Measurements from ENCODE around the gene AADACL3.
"Not testable (repeated sequence)": the region's sequence is repeated elsewhere in the genome, so short reads cannot be mapped to it uniquely, and the experiment has no call there.

Gene AADACL3

GRCh38 chr1:12697397-12697796 lies 18.5 kb upstream of the AADACL3 start:
- Histone ChIP-seq H3K9me3 (ENCODE audit: control insufficient read depth, low read length) (no peaks in the 10 kb centered on the region), H3K9ac (ENCODE audit: low read length) (no peak overlapping the region), H3K4me1 (ENCODE audit: control insufficient read depth, insufficient read depth, low read length) (no peaks in the 10 kb centered on the region), H3K36me3 (ENCODE audit: control insufficient read depth, insufficient read depth, low read length) (no peaks in the 10 kb centered on the region), H3K4me3 (ENCODE audit: low read length) (no peak overlapping the region), H3K27me3 (ENCODE audit: control insufficient read depth, insufficient read depth, low read length) (no peaks in the 10 kb centered on the region)

DNA sequence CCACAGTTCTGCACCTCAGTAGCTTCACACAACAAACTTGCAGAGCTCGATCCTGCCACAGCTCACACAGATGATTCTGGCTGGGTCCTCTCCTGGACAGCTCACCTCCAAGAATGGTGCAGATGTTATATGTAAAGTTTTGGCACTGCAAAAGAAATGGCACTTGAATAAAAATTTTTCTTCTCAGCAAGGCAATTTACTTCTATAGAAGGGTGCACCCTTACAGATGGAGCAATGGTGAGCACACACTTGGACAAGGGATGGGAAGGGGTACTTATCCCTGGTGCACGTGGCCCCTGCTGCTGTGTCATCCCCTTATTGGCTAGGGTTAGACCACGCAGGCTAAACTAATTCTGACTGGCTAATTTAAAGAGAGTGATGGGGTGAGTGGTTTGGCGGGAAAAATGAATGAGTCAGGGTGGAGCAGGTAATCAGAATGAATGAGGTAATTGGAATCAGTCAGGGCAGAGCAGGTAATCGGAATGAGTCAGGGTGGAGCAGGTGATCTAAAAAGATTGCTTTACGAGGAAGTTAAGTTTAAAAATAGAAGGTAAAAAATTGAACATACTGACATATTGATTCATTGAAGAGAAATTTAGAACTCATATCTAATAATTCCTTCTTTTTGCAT lies 12.0 kb upstream of the AADACL3 start:
- Histone ChIP-seq H3K9me3 (ENCODE audit: control insufficient read depth, low read length) (no peaks in the 10 kb centered on the region), H3K9ac (ENCODE audit: low read length) (no peak overlapping the region)

DNA sequence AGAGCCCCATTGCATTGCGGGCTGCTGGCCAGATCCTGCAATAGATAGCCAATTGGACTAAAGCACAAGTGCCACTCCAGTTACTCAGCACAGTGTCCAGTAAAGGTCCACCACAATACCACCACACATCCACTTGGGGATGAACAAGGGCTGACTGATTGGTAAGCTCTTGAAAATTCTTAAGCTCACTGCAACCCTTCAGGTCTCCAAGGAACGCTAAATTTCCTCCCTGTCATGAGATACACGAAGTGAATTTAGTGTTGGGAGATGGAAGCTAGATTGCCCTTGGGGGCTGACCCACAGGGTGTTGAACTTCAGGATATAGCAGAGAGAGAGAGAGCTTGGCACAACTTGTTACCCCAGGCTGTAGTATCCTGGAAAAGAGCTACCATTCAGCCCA lies 9.8 kb upstream of the AADACL3 start:
- Histone ChIP-seq H3K27me3 (ENCODE audit: control insufficient read depth, insufficient read depth, low read length) (no peaks in the 10 kb centered on the region), H3K4me1 (ENCODE audit: control insufficient read depth, insufficient read depth, low read length) (no peaks in the 10 kb centered on the region), H3K9ac (ENCODE audit: low read length) (no peak overlapping the region), H3K9me3 (ENCODE audit: control insufficient read depth, low read length) (no peaks in the 10 kb centered on the region), H3K36me3 (ENCODE audit: control insufficient read depth, insufficient read depth, low read length) (no peaks in the 10 kb centered on the region), H3K4me3 (ENCODE audit: low read length) (no peak overlapping the region)

More for the DNA sequence above, 12.0 kb upstream of the AADACL3 start:
- Histone ChIP-seq H3K27me3 (ENCODE audit: control insufficient read depth, insufficient read depth, low read length) (no peaks in the 10 kb centered on the region), H3K4me1 (ENCODE audit: control insufficient read depth, insufficient read depth, low read length) (no peaks in the 10 kb centered on the region), H3K4me3 (ENCODE audit: low read length) (no peak overlapping the region), H3K36me3 (ENCODE audit: control insufficient read depth, insufficient read depth, low read length) (no peaks in the 10 kb centered on the region)

DNA sequence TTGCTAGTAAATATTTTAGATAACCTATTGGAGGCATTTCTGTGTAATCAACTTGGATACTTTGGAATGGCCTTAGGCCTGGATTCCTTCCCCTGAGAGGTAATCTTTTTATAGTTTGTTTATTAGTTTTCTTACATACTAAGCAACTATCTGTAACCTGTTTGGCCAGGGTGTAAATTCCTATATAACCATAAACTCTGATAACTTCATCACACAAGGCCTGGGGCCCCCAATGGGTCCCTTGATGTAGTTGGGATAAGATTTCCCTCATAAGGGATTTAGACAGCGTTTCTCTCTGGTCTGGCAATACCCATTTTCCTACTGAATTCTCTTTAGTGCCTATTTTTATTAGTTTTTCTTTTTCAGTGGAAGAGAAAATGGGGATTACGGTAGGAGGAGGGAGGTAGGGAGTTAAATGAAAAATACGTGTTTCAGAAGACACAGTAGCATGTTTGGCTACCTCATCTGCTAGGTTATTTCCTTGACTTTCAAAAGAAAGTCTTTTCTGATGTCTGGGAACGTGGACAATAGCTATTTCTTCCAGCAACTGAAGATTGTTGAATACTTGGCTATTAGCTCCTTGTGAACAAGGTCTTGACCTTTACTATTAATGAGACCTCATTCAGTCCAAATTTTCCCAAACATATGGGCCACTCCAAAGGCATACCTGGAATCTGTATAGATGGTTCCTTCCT lies 7.4 kb upstream of the AADACL3 start:
- Histone ChIP-seq H3K9ac (ENCODE audit: low read length) (no peak overlapping the region), H3K27me3 (ENCODE audit: control insufficient read depth, insufficient read depth, low read length) (no peaks in the 10 kb centered on the region), H3K9me3 (ENCODE audit: control insufficient read depth, low read length) (no peaks in the 10 kb centered on the region), H3K4me1 (ENCODE audit: control insufficient read depth, insufficient read depth, low read length) (no peaks in the 10 kb centered on the region), H3K4me3 (ENCODE audit: low read length) (no peak overlapping the region), H3K36me3 (ENCODE audit: control insufficient read depth, insufficient read depth, low read length) (no peaks in the 10 kb centered on the region)

GRCh38 chr1:12709091-12709491 lies 6.8 kb upstream of the AADACL3 start:
- H3K4me1 ChIP-seq (ENCODE audit: control insufficient read depth, insufficient read depth, low read length): no peaks in the 10 kb centered on the region
- no peak overlapping the region for H3K4me3 ChIP-seq (ENCODE audit: low read length)
- no peaks in the 10 kb centered on the region for H3K36me3 ChIP-seq (ENCODE audit: control insufficient read depth, insufficient read depth, low read length)
- H3K27me3 ChIP-seq (ENCODE audit: control insufficient read depth, insufficient read depth, low read length): no peaks in the 10 kb centered on the region
- no peak overlapping the region for H3K9ac ChIP-seq (ENCODE audit: low read length)
- no peaks in the 10 kb centered on the region for H3K9me3 ChIP-seq (ENCODE audit: control insufficient read depth, low read length)

DNA sequence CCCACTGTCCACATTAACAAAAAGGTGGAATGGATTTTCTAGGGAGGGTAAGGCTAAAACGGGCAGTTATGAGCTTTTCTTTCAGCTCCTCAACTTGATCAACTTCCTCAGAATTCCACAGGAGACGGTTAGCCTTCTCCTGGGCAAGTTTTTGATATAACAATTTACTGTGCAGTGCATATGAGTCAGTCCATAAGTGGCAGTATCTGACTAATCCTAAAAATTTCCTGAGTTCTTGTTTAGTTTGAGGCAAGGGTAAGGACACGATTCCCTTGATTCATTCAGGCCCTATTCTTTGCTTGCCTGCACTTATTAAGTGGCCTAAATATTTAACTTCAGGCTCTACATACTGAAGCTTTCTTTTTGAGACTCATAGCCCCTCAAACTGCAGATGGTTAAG lies 6.2 kb upstream of the AADACL3 start:
- H3K4me1 ChIP-seq (ENCODE audit: control insufficient read depth, insufficient read depth, low read length): no peaks in the 10 kb centered on the region
- H3K27me3 ChIP-seq (ENCODE audit: control insufficient read depth, insufficient read depth, low read length): no peaks in the 10 kb centered on the region
- H3K36me3 ChIP-seq (ENCODE audit: control insufficient read depth, insufficient read depth, low read length): no peaks in the 10 kb centered on the region
- H3K9ac ChIP-seq (ENCODE audit: low read length): no peak overlapping the region
- H3K9me3 ChIP-seq (ENCODE audit: control insufficient read depth, low read length): no peaks in the 10 kb centered on the region
- H3K4me3 ChIP-seq (ENCODE audit: low read length): no peak overlapping the region

DNA sequence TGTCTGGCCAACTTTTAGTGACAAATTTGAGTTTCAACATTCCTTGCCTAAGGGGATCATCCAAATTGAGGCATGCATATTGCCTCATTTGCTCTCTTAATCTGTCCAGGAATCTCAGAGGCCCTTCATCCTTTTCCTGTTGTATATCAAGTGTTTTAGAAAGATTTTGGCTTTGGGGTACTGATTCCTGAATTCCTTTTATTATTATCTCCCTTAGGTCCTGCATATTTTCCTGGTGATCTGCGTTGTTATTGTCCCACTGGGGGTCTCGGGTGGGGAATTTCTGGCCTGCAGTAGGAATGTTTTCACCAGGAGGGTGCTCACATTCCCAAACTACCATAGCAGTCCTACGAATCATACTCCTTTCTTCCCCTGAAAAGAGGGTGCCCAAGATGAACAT lies 4.4 kb upstream of the AADACL3 start:
- H3K4me3 ChIP-seq (ENCODE audit: low read length): no peak overlapping the region
- no peaks in the 10 kb centered on the region for H3K36me3 ChIP-seq (ENCODE audit: control insufficient read depth, insufficient read depth, low read length)
- H3K27me3 ChIP-seq (ENCODE audit: control insufficient read depth, insufficient read depth, low read length): no peaks in the 10 kb centered on the region
- no peaks in the 10 kb centered on the region for H3K4me1 ChIP-seq (ENCODE audit: control insufficient read depth, insufficient read depth, low read length)
- no peak overlapping the region for H3K9ac ChIP-seq (ENCODE audit: low read length)
- H3K9me3 ChIP-seq (ENCODE audit: control insufficient read depth, low read length): no peaks in the 10 kb centered on the region

DNA sequence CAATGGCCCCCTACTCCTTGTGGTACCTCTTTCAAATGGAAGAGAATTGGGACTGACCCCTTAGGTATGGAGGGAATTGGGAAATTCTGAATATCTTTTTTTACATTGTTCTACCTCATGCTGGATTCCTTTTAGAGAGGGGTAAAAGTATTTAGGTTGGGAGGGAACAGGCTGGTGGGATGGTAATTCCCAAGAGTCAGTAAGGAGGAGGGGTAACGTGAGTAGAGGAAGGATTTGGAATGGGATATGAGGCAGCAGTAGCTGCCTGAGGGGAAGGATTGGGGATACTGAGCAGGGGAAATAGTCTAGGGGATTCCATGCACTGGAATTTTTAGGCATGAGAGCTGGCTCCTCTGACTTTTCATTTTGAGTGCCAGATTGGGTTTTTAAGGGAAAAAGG lies 3.8 kb upstream of the AADACL3 start:
- Histone ChIP-seq H3K27me3 (ENCODE audit: control insufficient read depth, insufficient read depth, low read length) (no peaks in the 10 kb centered on the region), H3K9me3 (ENCODE audit: control insufficient read depth, low read length) (no peaks in the 10 kb centered on the region), H3K9ac (ENCODE audit: low read length) (no peak overlapping the region), H3K4me3 (ENCODE audit: low read length) (no peak overlapping the region), H3K36me3 (ENCODE audit: control insufficient read depth, insufficient read depth, low read length) (no peaks in the 10 kb centered on the region), H3K4me1 (ENCODE audit: control insufficient read depth, insufficient read depth, low read length) (no peaks in the 10 kb centered on the region)

GRCh38 chr1:12712929-12713328 lies 3.0 kb upstream of the AADACL3 start:
- Histone ChIP-seq H3K9me3 (ENCODE audit: control insufficient read depth, low read length) (no peaks in the 10 kb centered on the region), H3K36me3 (ENCODE audit: control insufficient read depth, insufficient read depth, low read length) (no peaks in the 10 kb centered on the region), H3K4me1 (ENCODE audit: control insufficient read depth, insufficient read depth, low read length) (no peaks in the 10 kb centered on the region), H3K9ac (ENCODE audit: low read length) (no peak overlapping the region), H3K27me3 (ENCODE audit: control insufficient read depth, insufficient read depth, low read length) (no peaks in the 10 kb centered on the region), H3K4me3 (ENCODE audit: low read length) (no peak overlapping the region)

- not testable (repeated sequence) for H3K4me3 ChIP-seq (ENCODE audit: low read length); H3K9ac ChIP-seq (ENCODE audit: low read length); H3K4me1 ChIP-seq (ENCODE audit: control insufficient read depth, insufficient read depth, low read length); H3K36me3 ChIP-seq (ENCODE audit: control insufficient read depth, insufficient read depth, low read length); H3K9me3 ChIP-seq (ENCODE audit: control insufficient read depth, low read length); H3K27me3 ChIP-seq (ENCODE audit: control insufficient read depth, insufficient read depth, low read length)
Measured at GRCh38 chr1:12713651-12714050, 2.3 kb upstream of the AADACL3 start.

- no peaks in the 10 kb centered on the region for H3K36me3 ChIP-seq (ENCODE audit: control insufficient read depth, insufficient read depth, low read length)
- H3K4me3 ChIP-seq (ENCODE audit: low read length): no peak overlapping the region
- no peak overlapping the region for H3K9ac ChIP-seq (ENCODE audit: low read length)
- H3K9me3 ChIP-seq (ENCODE audit: control insufficient read depth, low read length): no peaks in the 10 kb centered on the region
- H3K27me3 ChIP-seq (ENCODE audit: control insufficient read depth, insufficient read depth, low read length): no peaks in the 10 kb centered on the region
- no peaks in the 10 kb centered on the region for H3K4me1 ChIP-seq (ENCODE audit: control insufficient read depth, insufficient read depth, low read length)
Measured at GRCh38 chr1:12714710-12715475, 1.0 kb upstream of the AADACL3 start.

DNA sequence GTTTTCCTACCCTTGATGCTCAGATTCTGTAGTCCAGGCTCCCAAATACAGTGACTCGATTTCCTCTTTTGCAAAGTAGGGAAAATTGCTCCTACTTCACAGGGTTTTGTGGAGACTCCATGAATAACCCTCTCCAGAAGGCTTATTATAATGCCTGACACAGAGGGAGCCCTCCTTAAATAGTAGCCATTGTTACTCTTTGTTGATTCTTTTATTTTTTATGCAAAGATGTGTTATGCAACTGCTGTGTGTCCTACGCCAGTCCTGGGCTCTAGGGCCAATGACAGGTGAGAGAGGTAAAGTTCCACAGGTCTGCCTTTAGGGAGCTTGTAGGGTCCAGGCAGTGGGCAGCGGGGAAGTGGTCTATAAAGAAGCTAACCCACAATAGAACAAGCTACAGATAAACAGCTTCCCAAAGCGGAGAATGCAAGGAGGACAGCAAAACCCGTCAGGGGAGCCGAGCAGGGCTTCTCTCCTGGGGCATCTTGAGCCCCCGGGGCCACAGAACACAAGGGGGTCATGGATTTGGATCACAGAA lies 1.5 kb downstream of the AADACL3 start:
- Histone ChIP-seq H3K9ac (ENCODE audit: low read length) (no peak overlapping the region), H3K4me1 (ENCODE audit: control insufficient read depth, insufficient read depth, low read length) (no peaks in the 10 kb centered on the region), H3K9me3 (ENCODE audit: control insufficient read depth, low read length) (no peaks in the 10 kb centered on the region), H3K27me3 (ENCODE audit: control insufficient read depth, insufficient read depth, low read length) (no peaks in the 10 kb centered on the region), H3K4me3 (ENCODE audit: low read length) (no peak overlapping the region), H3K36me3 (ENCODE audit: control insufficient read depth, insufficient read depth, low read length) (no peaks in the 10 kb centered on the region)
